Astrocyte (in vitro differentiated cells and primary cell): ENCODE measurements around the gene EML6. TPM values are rescaled to one million over a fixed set of nuclear protein-coding genes. Genes with fewer than 3 reads are reported as not detected.

ENCODE experiments used
- DNase-seq: peaks from one replicate; pipeline ENCODE4 v3.0.0-alpha.2; 2010; ENCODE audit warnings: low read depth
- FAIRE-seq: peaks from 2 replicates; lab custom pipeline; 2011; peaks lifted over from hg19 to GRCh38; lab: Jason Lieb, UNC
- H2AFZ ChIP-seq: 2 replicates; pipeline ENCODE4 v1.6.0; 2012; ENCODE audit warnings: low read depth, low read length, inconsistent platforms
- H3K27ac ChIP-seq: 2 replicates; pipeline ENCODE4 v1.5.1; 2011; ENCODE audit warnings: low read depth, low read length, inconsistent platforms
- H3K27me3 ChIP-seq: 2 replicates; pipeline ENCODE4 v1.6.0; 2011; ENCODE audit warnings: low read length, inconsistent platforms; ENCODE audit not compliant: insufficient read depth
- H3K36me3 ChIP-seq: 2 replicates; pipeline ENCODE4 v1.5.1; 2011; ENCODE audit warnings: low read length, inconsistent platforms; ENCODE audit not compliant: insufficient read depth
- H3K4me1 ChIP-seq: 2 replicates; pipeline ENCODE4 v1.5.1; 2011; ENCODE audit warnings: low read length, inconsistent platforms; ENCODE audit not compliant: insufficient read depth
- H3K4me2 ChIP-seq: 2 replicates; pipeline ENCODE4 v1.6.0; 2012; ENCODE audit warnings: low read length, inconsistent platforms
- H3K4me3 ChIP-seq: 2 replicates; pipeline ENCODE4 v1.5.1; 2011; ENCODE audit warnings: low read depth, mild to moderate bottlenecking, low read length, inconsistent platforms; ENCODE audit not compliant: insufficient read depth
- H3K79me2 ChIP-seq: 2 replicates; pipeline ENCODE4 v1.6.0; 2012; ENCODE audit warnings: mild to moderate bottlenecking, low read length, inconsistent platforms; ENCODE audit not compliant: insufficient read depth
- H3K9ac ChIP-seq: 2 replicates; pipeline ENCODE4 v1.6.0; 2012; ENCODE audit warnings: mild to moderate bottlenecking, low read length, inconsistent platforms
- H3K9me3 ChIP-seq: 2 replicates; pipeline ENCODE4 v1.5.1; 2012; ENCODE audit warnings: low read depth, mild to moderate bottlenecking, low read length, inconsistent platforms; ENCODE audit not compliant: insufficient read depth
- H4K20me1 ChIP-seq: 2 replicates; pipeline ENCODE4 v1.6.0; 2012; ENCODE audit warnings: low read length, inconsistent platforms; ENCODE audit not compliant: insufficient read depth
- H3K27ac Mint-ChIP-seq: one replicate; pipeline ENCODE4 v1.8.0; 2021; ENCODE audit warnings: mild to moderate bottlenecking, mixed read lengths; ENCODE audit not compliant: unreplicated experiment
- H3K27me3 Mint-ChIP-seq: one replicate; pipeline ENCODE4 v1.8.0; 2021; ENCODE audit warnings: low read depth, mixed read lengths; ENCODE audit not compliant: unreplicated experiment
- H3K36me3 Mint-ChIP-seq: one replicate; pipeline ENCODE4 v1.8.0; 2021; ENCODE audit warnings: low read depth, mixed read lengths; ENCODE audit not compliant: unreplicated experiment
- H3K4me1 Mint-ChIP-seq: one replicate; pipeline ENCODE4 v1.8.0; 2021; ENCODE audit warnings: low read depth, mixed read lengths; ENCODE audit not compliant: unreplicated experiment
- H3K4me3 Mint-ChIP-seq: one replicate; pipeline ENCODE4 v1.8.0; 2021; ENCODE audit warnings: mild to moderate bottlenecking, moderate library complexity, mixed read lengths; ENCODE audit not compliant: unreplicated experiment
- H3K9me3 Mint-ChIP-seq: one replicate; pipeline ENCODE4 v1.8.0; 2021; ENCODE audit warnings: mild to moderate bottlenecking, mixed read lengths; ENCODE audit not compliant: unreplicated experiment
- EZH2 ChIP-seq: IDR thresholded peaks from 2 replicates; pipeline ENCODE4 v1.6.1; 2012; ENCODE audit warnings: mild to moderate bottlenecking, low read length, inconsistent platforms; ENCODE audit not compliant: insufficient read depth
- total RNA-seq: library from RNA; stranded (reverse); gene quantifications from 2 replicates; pipeline ENCODE4 v1.2.1, GENCODE V29; 2021
- TF ChIP-seq, protein P1 (sequence below): IDR thresholded peaks from 2 replicates; pipeline ENCODE4 v1.5.1; 2011; ENCODE audit warnings: low read depth, mild to moderate bottlenecking, inconsistent platforms, low read length, moderate library complexity; ENCODE audit not compliant: insufficient read depth

EML6 gene
- total RNA-seq, 1 donor from 2014 or later = 0.23 TPM

DNA sequence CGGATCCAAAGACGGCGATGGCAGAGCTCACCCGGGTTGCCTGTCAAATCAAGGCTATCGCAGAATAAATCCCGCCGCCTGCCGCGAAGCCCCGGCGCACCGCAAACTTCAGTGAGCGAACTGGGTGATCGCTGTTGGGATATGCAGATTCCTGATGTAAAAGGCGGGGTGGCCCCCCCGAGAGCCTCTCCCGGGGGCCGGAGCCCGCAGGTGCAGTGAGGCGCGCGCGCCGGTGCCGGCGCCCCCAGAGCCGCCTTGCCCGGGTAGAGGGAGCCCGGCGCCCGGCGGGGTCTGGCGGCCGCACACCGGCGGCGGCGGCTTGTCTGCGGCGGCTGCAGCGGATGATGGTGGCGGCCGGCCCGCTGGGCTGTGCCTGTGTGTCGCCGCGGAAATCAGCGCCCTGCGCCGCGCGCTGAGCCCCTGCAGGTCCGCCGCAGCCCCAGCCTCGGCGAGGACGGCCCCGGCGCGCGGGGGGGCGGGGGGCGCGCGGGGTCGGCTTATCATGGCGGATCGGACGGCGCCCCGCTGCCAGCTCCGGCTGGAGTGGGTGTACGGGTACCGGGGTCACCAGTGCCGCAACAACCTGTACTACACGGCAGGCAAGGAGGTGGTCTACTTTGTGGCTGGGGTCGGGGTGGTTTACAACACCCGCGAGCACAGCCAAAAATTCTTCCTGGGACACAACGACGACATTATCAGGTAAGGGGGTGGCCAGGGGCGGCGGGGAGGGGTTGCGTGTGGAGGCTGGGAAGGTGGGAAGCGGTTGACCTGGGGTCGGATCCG lies 1.3 kb downstream of the EML6 start:
- H4K20me1 ChIP-seq = peaks cover 3% of the 10 kb centered on the region
- H2AFZ ChIP-seq = peak overlapping the region; percentile 97
- H3K36me3 ChIP-seq = no peaks in the 10 kb centered on the region
- peaks cover 21% of the 10 kb centered on the region for H3K4me1 ChIP-seq
- peak overlapping the region; percentile 75 for H3K9ac ChIP-seq
- Mint-ChIP-seq H3K27ac (peak overlapping the region; percentile 81), H3K9me3 (no peaks in the 10 kb centered on the region), H3K36me3 (no peaks in the 10 kb centered on the region), H3K4me3 (peak overlapping the region; percentile 89), H3K27me3 (peaks cover 27% of the 10 kb centered on the region), H3K4me1 (peaks cover 7% of the 10 kb centered on the region)
- no peak for DNase-seq
- peak overlapping the region; percentile 81 for H3K4me3 ChIP-seq
- no peak for FAIRE-seq
- no peaks in the 10 kb centered on the region for H3K9me3 ChIP-seq
- peaks cover 28% of the 10 kb centered on the region for H3K27me3 ChIP-seq
- peak overlapping the region; percentile 88 for H3K4me2 ChIP-seq
- no peaks in the 10 kb centered on the region for H3K79me2 ChIP-seq
- peak; percentile 75 for TF ChIP-seq EZH2
- TF ChIP-seq, protein P1, sequence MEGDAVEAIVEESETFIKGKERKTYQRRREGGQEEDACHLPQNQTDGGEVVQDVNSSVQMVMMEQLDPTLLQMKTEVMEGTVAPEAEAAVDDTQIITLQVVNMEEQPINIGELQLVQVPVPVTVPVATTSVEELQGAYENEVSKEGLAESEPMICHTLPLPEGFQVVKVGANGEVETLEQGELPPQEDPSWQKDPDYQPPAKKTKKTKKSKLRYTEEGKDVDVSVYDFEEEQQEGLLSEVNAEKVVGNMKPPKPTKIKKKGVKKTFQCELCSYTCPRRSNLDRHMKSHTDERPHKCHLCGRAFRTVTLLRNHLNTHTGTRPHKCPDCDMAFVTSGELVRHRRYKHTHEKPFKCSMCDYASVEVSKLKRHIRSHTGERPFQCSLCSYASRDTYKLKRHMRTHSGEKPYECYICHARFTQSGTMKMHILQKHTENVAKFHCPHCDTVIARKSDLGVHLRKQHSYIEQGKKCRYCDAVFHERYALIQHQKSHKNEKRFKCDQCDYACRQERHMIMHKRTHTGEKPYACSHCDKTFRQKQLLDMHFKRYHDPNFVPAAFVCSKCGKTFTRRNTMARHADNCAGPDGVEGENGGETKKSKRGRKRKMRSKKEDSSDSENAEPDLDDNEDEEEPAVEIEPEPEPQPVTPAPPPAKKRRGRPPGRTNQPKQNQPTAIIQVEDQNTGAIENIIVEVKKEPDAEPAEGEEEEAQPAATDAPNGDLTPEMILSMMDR = no peak
- no peak overlapping the region for H3K27ac ChIP-seq

DNA sequence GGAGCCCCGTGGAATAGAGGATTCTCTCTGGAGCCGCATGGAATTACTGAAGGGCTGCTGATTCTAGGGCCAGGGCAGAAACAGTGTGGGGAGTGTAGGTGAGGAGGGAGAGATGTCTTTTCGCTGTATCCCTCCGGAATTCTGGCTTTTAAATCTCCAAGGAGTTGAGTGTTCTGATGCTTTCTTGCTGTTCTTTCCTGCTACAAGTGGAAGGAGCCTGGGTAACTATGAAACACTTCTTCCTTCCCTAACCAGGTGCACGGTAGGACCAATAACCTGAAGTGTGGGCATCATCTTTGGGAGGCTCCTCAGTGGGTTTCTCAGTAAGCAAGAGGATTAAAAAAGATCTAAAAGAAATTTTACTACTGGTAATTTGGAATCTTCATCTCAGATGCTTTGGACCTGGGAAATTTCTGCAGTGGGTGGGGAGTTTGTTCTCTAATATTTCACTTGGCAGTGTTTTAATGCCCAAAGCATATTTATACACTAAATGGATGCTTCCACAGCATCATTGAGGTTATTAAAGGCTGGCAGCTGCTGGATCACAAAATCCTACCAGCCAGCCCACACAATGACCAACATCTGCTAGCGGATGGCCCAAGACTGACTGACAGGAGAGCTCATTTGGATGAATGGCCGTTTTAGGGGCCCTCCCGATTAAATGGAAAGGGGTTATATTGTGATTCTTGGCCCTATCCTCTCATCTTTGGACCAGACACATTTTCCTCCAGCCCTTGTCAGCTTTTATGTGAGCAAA lies 2.1 kb downstream of the EML6 start:
- Histone ChIP-seq H3K27ac (no peak overlapping the region), H2AFZ (peak overlapping the region; percentile 20), H3K4me2 (peak overlapping the region; percentile 88), H3K4me3 (no peak overlapping the region), H3K27me3 (peaks cover 28% of the 10 kb centered on the region), H3K4me1 (peaks cover 21% of the 10 kb centered on the region), H3K36me3 (no peaks in the 10 kb centered on the region), H3K79me2 (no peaks in the 10 kb centered on the region), H3K9ac (no peak overlapping the region), H4K20me1 (peaks cover 3% of the 10 kb centered on the region), H3K9me3 (no peaks in the 10 kb centered on the region)
- no peaks in the 10 kb centered on the region for H3K9me3 Mint-ChIP-seq
- H3K4me1 Mint-ChIP-seq = peaks cover 7% of the 10 kb centered on the region
- FAIRE-seq = no peak
- peak overlapping the region; percentile 89 for H3K4me3 Mint-ChIP-seq
- TF ChIP-seq, protein P1 = no peak
- TF ChIP-seq EZH2 = peak; percentile 0
- no peaks in the 10 kb centered on the region for H3K36me3 Mint-ChIP-seq
- peak overlapping the region; percentile 81 for H3K27ac Mint-ChIP-seq
- no peak for DNase-seq
- H3K27me3 Mint-ChIP-seq = peaks cover 26% of the 10 kb centered on the region
